Endothelial cell of umbilical vein (primary cell): ENCODE data around the gene AGGF1. TPM values are rescaled to one million over a fixed set of nuclear protein-coding genes. Genes with fewer than 3 reads are reported as not detected.

Source experiments
- BruUV-seq: library from RNA; stranded (reverse); fragments of 400-500 nt; replicated peaks from 2 replicates; lab custom pipeline; 2021; lab: Mats Ljungman, UMichigan
- CTCF ChIA-PET: fragments of 300-600, 350-600 bp; sonication (Branson Sonifier 250); formaldehyde crosslinking; loops from one replicate; lab custom pipeline; 2021; ENCODE audit warnings: antibody characterized with exemption, inconsistent platforms; lab: Charles Lee
- POLR2A ChIA-PET: fragments of 300-600, 350-600 bp; sonication (Branson Sonifier 250); formaldehyde crosslinking; loops from one replicate; lab custom pipeline; 2021; ENCODE audit warnings: antibody characterized with exemption, inconsistent platforms; lab: Charles Lee
- DNase-seq: peaks from one replicate; pipeline ENCODE4 v3.0.0-alpha.2; 2011; ENCODE audit warnings: low read depth, low spot score
- FAIRE-seq: peaks from 2 replicates; lab custom pipeline; 2011; peaks lifted over from hg19 to GRCh38; lab: Jason Lieb, UNC
- H2AFZ ChIP-seq: 2 replicates; pipeline ENCODE4 v1.6.0; 2012; ENCODE audit warnings: low read depth, low read length, control low read depth, inconsistent platforms
- H3K27ac ChIP-seq: 2 replicates; pipeline ENCODE4 v1.5.1; 2011; ENCODE audit warnings: low read depth, mild to moderate bottlenecking, control low read depth, low read length, moderate library complexity; ENCODE audit not compliant: insufficient read depth
- H3K27me3 ChIP-seq, 2 experiments: 2 replicates each; pipeline versions ENCODE4 v1.6.0 to v1.6.1; 2011; ENCODE audit warnings: low read length in 2 of 2, mixed read lengths in 1 of 2; ENCODE audit not compliant: control insufficient read depth in 2 of 2, insufficient read depth in 2 of 2
- H3K36me3 ChIP-seq, 2 experiments: 2 replicates in 1 of 2; 3 replicates in 1 of 2; pipeline ENCODE4 v1.5.1; 2011; ENCODE audit warnings: low read length in 2 of 2, mild to moderate bottlenecking in 1 of 2, moderate library complexity in 1 of 2; ENCODE audit not compliant: control insufficient read depth in 2 of 2, insufficient read depth in 2 of 2; ENCODE audit errors: extremely low read depth in 1 of 2
- H3K4me1 ChIP-seq: 3 replicates; pipeline ENCODE4 v1.5.1; 2011; ENCODE audit warnings: mild to moderate bottlenecking, low read length; ENCODE audit not compliant: control insufficient read depth, insufficient read depth; ENCODE audit errors: extremely low read depth
- H3K4me2 ChIP-seq: 2 replicates; pipeline ENCODE4 v1.6.1; 2011; ENCODE audit warnings: low read length, control low read depth, mixed read lengths; ENCODE audit not compliant: insufficient read depth
- H3K4me3 ChIP-seq, 3 experiments: fragments of 200-600 bp in 1 of 3; sonication (generic), shearing (Covaris generic) in 1 of 3; replicated peaks in 1 of 3; 2 replicates each; pipeline ENCODE4 v1.5.1; 2011 to 2016; ENCODE audit warnings: control low read depth in 3 of 3, low read length in 3 of 3, mild to moderate bottlenecking in 2 of 3, inconsistent platforms in 1 of 3, low read depth in 1 of 3, moderate library complexity in 1 of 3; ENCODE audit not compliant: insufficient read depth in 1 of 3
- H3K79me2 ChIP-seq: 2 replicates; pipeline ENCODE4 v1.6.0; 2012; ENCODE audit warnings: low read length, inconsistent platforms; ENCODE audit not compliant: control insufficient read depth, insufficient read depth
- H3K9ac ChIP-seq: replicated peaks from 2 replicates; pipeline ENCODE3; 2011; ENCODE audit warnings: low read length, control low read depth; ENCODE audit not compliant: insufficient read depth; ENCODE audit errors: extremely low read depth
- H3K9me1 ChIP-seq: replicated peaks from 3 replicates; pipeline ENCODE4 v1.6.0; 2011; ENCODE audit warnings: mild to moderate bottlenecking, low read length; ENCODE audit not compliant: control insufficient read depth, insufficient read depth; ENCODE audit errors: extremely low read depth
- H3K9me3 ChIP-seq: replicated peaks from 2 replicates; pipeline ENCODE4 v1.5.1; 2012; ENCODE audit warnings: low read length, inconsistent platforms; ENCODE audit not compliant: control insufficient read depth, insufficient read depth
- H4K20me1 ChIP-seq: replicated peaks from 2 replicates; pipeline ENCODE3; 2011; ENCODE audit warnings: mild to moderate bottlenecking, low read length; ENCODE audit not compliant: control insufficient read depth, insufficient read depth; ENCODE audit errors: extremely low read depth
- CTCF ChIP-seq, 2 donors: IDR thresholded peaks; 1 replicate in 1 of 2; 2 replicates in 1 of 2; pipeline ENCODE4 v1.5.1; 2011; ENCODE audit warnings: low read length in 2 of 2, mild to moderate bottlenecking in 2 of 2, moderate library complexity in 2 of 2, control low read depth in 1 of 2, inconsistent platforms in 1 of 2, low read depth in 1 of 2; ENCODE audit not compliant: insufficient read depth in 1 of 2; ENCODE audit errors: extremely low read depth in 1 of 2
- EZH2 ChIP-seq: IDR thresholded peaks from 2 replicates; pipeline ENCODE4 v1.6.1; 2012; ENCODE audit warnings: borderline replicate concordance, low read depth, mild to moderate bottlenecking, moderate library complexity, low read length, inconsistent platforms; ENCODE audit not compliant: severe bottlenecking
- FOS ChIP-seq: IDR thresholded peaks from 2 replicates; pipeline ENCODE4 v1.6.1; 2011; ENCODE audit warnings: mild to moderate bottlenecking, low read length, moderate library complexity, borderline replicate concordance; ENCODE audit not compliant: insufficient read depth
- GATA2 ChIP-seq: IDR thresholded peaks from 2 replicates; pipeline ENCODE4 v1.7.0; 2011; ENCODE audit warnings: low read depth, mild to moderate bottlenecking, moderate library complexity, mixed read lengths, low read length; ENCODE audit not compliant: insufficient read length, insufficient read depth
- JUN ChIP-seq: IDR thresholded peaks from 2 replicates; pipeline ENCODE4 v1.6.1; 2011; ENCODE audit warnings: borderline replicate concordance, low read depth; ENCODE audit not compliant: insufficient read length, insufficient read depth
- MAX ChIP-seq: IDR thresholded peaks from 2 replicates; pipeline ENCODE4 v1.6.1; 2011; ENCODE audit not compliant: insufficient read depth, insufficient read length
- MYC ChIP-seq: IDR thresholded peaks from one replicate; pipeline ENCODE4 v1.6.1; 2011; ENCODE audit warnings: mild to moderate bottlenecking, low read depth, low read length
- POLR2A ChIP-seq: IDR thresholded peaks from 2 replicates; pipeline ENCODE4 v1.6.1; 2012; ENCODE audit warnings: low read depth, mild to moderate bottlenecking, control low read depth, low read length
- POLR2AphosphoS5 ChIP-seq: IDR thresholded peaks from 2 replicates; pipeline ENCODE4 v1.6.1; 2012; ENCODE audit warnings: low read depth, mild to moderate bottlenecking, control low read depth, low read length, moderate library complexity; ENCODE audit not compliant: insufficient read depth
- dilution Hi-C: fragments of 300-500 bp; cut with MboI; formaldehyde crosslinking; loops from one replicate; pipeline ENCODE4 v1.15.0; 2019; ENCODE audit warnings: low sequenced_read_pairs; ENCODE audit not compliant: extremely low pct_ligation_motif_present
- intact Hi-C: fragments of 100-400 bp; cut with micrococcal nuclease; formaldehyde crosslinking; loops from one replicate; pipeline ENCODE4 v1.10.0; 2022
- polyA plus RNA-seq, 4 experiments: library from polyadenylated mRNA; depleted of rRNA in 3 of 4; stranded (reverse) in 3 of 4; unstranded in 1 of 4; fragments of >200 nt; gene quantifications; 2 replicates each; pipeline versions ENCODE4 v1.2.1 to v1.2.3, GENCODE V29; 2011 to 2012; ENCODE audit warnings: missing spikeins in 1 of 4
- total RNA-seq: library from RNA; stranded (reverse); gene quantifications from 2 replicates; pipeline ENCODE4 v1.2.3, GENCODE V29; 2021

Gene AGGF1
- total and polyA plus RNA-seq, 2 donors (not counting 3 experiments of a cell fraction or from before 2014, with no cell fraction given): 6.7 to 19.9 TPM

GRCh38 chr5:77033338-77033737 is 3.1 kb downstream of the AGGF1 start:
- dilution Hi-C loops: no loop called here
- H3K4me2 ChIP-seq: no peak overlapping the region
- H3K4me3 ChIP-seq: no peak overlapping the region
- TF ChIP-seq MAX (no peak), POLR2A (no peak), FOS (no peak), POLR2AphosphoS5 (no peak)
- no peak overlapping the region for H2AFZ ChIP-seq
- intact Hi-C loops: no loop called here
- no peak overlapping the region for H3K27ac ChIP-seq
- FAIRE-seq (no peak), DNase-seq (no peak)
- H3K36me3 ChIP-seq: peaks cover 4% of the 10 kb centered on the region in 2 experiments
- H3K9ac ChIP-seq: no peak overlapping the region
- BruUV-seq: no TSS peak
- no peaks in the 10 kb centered on the region for H3K27me3 ChIP-seq
- CTCF ChIA-PET: no interaction called here
- H4K20me1 ChIP-seq: no peaks in the 10 kb centered on the region
- peaks cover 11% of the 10 kb centered on the region for H3K4me1 ChIP-seq
- H3K79me2 ChIP-seq: peaks cover 7% of the 10 kb centered on the region
- peaks cover 2% of the 10 kb centered on the region for H3K9me3 ChIP-seq
- no peaks in the 10 kb centered on the region for H3K9me1 ChIP-seq
- POLR2A ChIA-PET: no interaction called here

GRCh38 chr5:77035950-77036349 is 5.7 kb downstream of the AGGF1 start:
- ChIA-PET CTCF (no interaction called here), POLR2A (no interaction called here)
- Histone ChIP-seq H3K9ac (no peak overlapping the region), H3K4me1 (peaks cover 5% of the 10 kb centered on the region), H3K79me2 (peaks cover 4% of the 10 kb centered on the region), H2AFZ (no peak overlapping the region), H3K36me3 (peaks cover 4% of the 10 kb centered on the region in 2 experiments), H3K4me2 (no peak overlapping the region), H3K27me3 (no peaks in the 10 kb centered on the region), H3K27ac (no peak overlapping the region), H3K9me1 (no peaks in the 10 kb centered on the region), H3K9me3 (no peaks in the 10 kb centered on the region), H4K20me1 (no peaks in the 10 kb centered on the region), H3K4me3 (no peak overlapping the region)
- intact Hi-C loops (no loop called here), dilution Hi-C loops (no loop called here)
- BruUV-seq: no TSS peak
- no peak for TF ChIP-seq FOS
- no peak for TF ChIP-seq POLR2AphosphoS5
- TF ChIP-seq POLR2A: no peak
- no peak for TF ChIP-seq JUN
- no peak for TF ChIP-seq MYC
- TF ChIP-seq GATA2: no peak
- TF ChIP-seq MAX: no peak
- TF ChIP-seq CTCF (IDR thresholded peaks at IDR 0.05; ENCODE audit: extremely low read depth in 1 of 2, insufficient read depth in 1 of 2, low read depth in 1 of 2, low read length in 2 of 2): no peak
- no peak for TF ChIP-seq EZH2
- DNase-seq (no peak), FAIRE-seq (no peak)
